Measurements from ENCODE around the gene AOPEP.

The AOPEP gene

GRCh38 chr9:94934816-94935328 is 208.4 kb downstream of the AOPEP start:
- Histone ChIP-seq H3K79me2 (ENCODE audit: low read length) (no peaks in the 10 kb centered on the region), H3K9me2 (replicated peaks; ENCODE audit: insufficient read depth, low read length) (no peaks in the 10 kb centered on the region), H3K9me3 (replicated peaks; ENCODE audit: insufficient read depth, low read length) (no peaks in the 10 kb centered on the region), H4K20me1 (ENCODE audit: insufficient read depth, low read length) (no peaks in the 10 kb centered on the region), H2AFZ (ENCODE audit: low read length) (no peak overlapping the region), H3K9ac (ENCODE audit: low read length) (no peak overlapping the region), H3K4me3 (ENCODE audit: low read length) (no peak overlapping the region), H3K27me3 (replicated peaks; ENCODE audit: insufficient read depth, low read length) (no peaks in the 10 kb centered on the region), H3F3A (ENCODE audit: insufficient read depth, low read length) (no peaks in the 10 kb centered on the region), H3K36me3 (replicated peaks; ENCODE audit: insufficient read depth, low read length) (no peaks in the 10 kb centered on the region), H3K27ac (ENCODE audit: low read length) (no peak overlapping the region), H3K4me2 (ENCODE audit: low read depth, low read length) (no peak overlapping the region), H3K4me1 (ENCODE audit: low read length) (no peaks in the 10 kb centered on the region)
- TF ChIP-seq EZH2phosphoT487 (IDR thresholded peaks at IDR 0.05; ENCODE audit: low read length) = no peak
- TF ChIP-seq CTCF (IDR thresholded peaks at IDR 0.05; ENCODE audit: low read length) = no peak
- TF ChIP-seq EZH2 (optimal IDR thresholded peaks at IDR 0.05; ENCODE audit: low read depth, low read length) = no peak
- DNase-seq = no peak

GRCh38 chr9:94935396-94935795 is 208.9 kb downstream of the AOPEP start:
- Histone ChIP-seq H3K27ac (ENCODE audit: low read length) (no peak overlapping the region), H3K4me1 (ENCODE audit: low read length) (no peaks in the 10 kb centered on the region), H3K79me2 (ENCODE audit: low read length) (no peaks in the 10 kb centered on the region), H3K27me3 (replicated peaks; ENCODE audit: insufficient read depth, low read length) (no peaks in the 10 kb centered on the region), H3F3A (ENCODE audit: insufficient read depth, low read length) (no peaks in the 10 kb centered on the region), H3K36me3 (replicated peaks; ENCODE audit: insufficient read depth, low read length) (no peaks in the 10 kb centered on the region), H3K4me3 (ENCODE audit: low read length) (no peak overlapping the region), H2AFZ (ENCODE audit: low read length) (no peak overlapping the region), H4K20me1 (ENCODE audit: insufficient read depth, low read length) (no peaks in the 10 kb centered on the region), H3K9me2 (replicated peaks; ENCODE audit: insufficient read depth, low read length) (no peaks in the 10 kb centered on the region), H3K9ac (ENCODE audit: low read length) (no peak overlapping the region), H3K4me2 (ENCODE audit: low read depth, low read length) (no peak overlapping the region), H3K9me3 (replicated peaks; ENCODE audit: insufficient read depth, low read length) (no peaks in the 10 kb centered on the region)
- TF ChIP-seq EZH2 (optimal IDR thresholded peaks at IDR 0.05; ENCODE audit: low read depth, low read length) (no peak), EZH2phosphoT487 (IDR thresholded peaks at IDR 0.05; ENCODE audit: low read length) (no peak), CTCF (IDR thresholded peaks at IDR 0.05; ENCODE audit: low read length) (no peak)
- DNase-seq = no peak

GRCh38 chr9:94936419-94936818 is 209.9 kb downstream of the AOPEP start:
- H3K4me2 ChIP-seq (ENCODE audit: low read depth, low read length) = no peak overlapping the region
- H3K9ac ChIP-seq (ENCODE audit: low read length) = no peak overlapping the region
- no peaks in the 10 kb centered on the region for H3F3A ChIP-seq (ENCODE audit: insufficient read depth, low read length)
- DNase-seq = no peak
- no peaks in the 10 kb centered on the region for H4K20me1 ChIP-seq (ENCODE audit: insufficient read depth, low read length)
- H3K9me3 ChIP-seq (replicated peaks; ENCODE audit: insufficient read depth, low read length) = no peaks in the 10 kb centered on the region
- H3K9me2 ChIP-seq (replicated peaks; ENCODE audit: insufficient read depth, low read length) = no peaks in the 10 kb centered on the region
- H3K27ac ChIP-seq (ENCODE audit: low read length) = no peak overlapping the region
- no peak overlapping the region for H3K4me3 ChIP-seq (ENCODE audit: low read length)
- no peaks in the 10 kb centered on the region for H3K79me2 ChIP-seq (ENCODE audit: low read length)
- no peak overlapping the region for H2AFZ ChIP-seq (ENCODE audit: low read length)
- no peaks in the 10 kb centered on the region for H3K36me3 ChIP-seq (replicated peaks; ENCODE audit: insufficient read depth, low read length)
- no peak for TF ChIP-seq EZH2phosphoT487 (IDR thresholded peaks at IDR 0.05; ENCODE audit: low read length)
- TF ChIP-seq EZH2 (optimal IDR thresholded peaks at IDR 0.05; ENCODE audit: low read depth, low read length) = no peak
- TF ChIP-seq CTCF (IDR thresholded peaks at IDR 0.05; ENCODE audit: low read length) = no peak
- H3K4me1 ChIP-seq (ENCODE audit: low read length) = no peaks in the 10 kb centered on the region
- no peaks in the 10 kb centered on the region for H3K27me3 ChIP-seq (replicated peaks; ENCODE audit: insufficient read depth, low read length)

All from MM.1S (cell line).